AG04449 (cell line): ENCODE data around the gene ALDH1A2.

Experiments used
- CTCF ChIA-PET: fragments of 350-600 bp; formaldehyde crosslinking; extraction: SDS; loops from one replicate; lab custom pipeline; 2021; ENCODE audit warnings: antibody characterized with exemption; lab: Yijun Ruan, JAX
- POLR2A ChIA-PET: fragments of 400-600, 350-600 bp; formaldehyde crosslinking; extraction: SDS; loops from one replicate; lab custom pipeline; 2020; ENCODE audit warnings: antibody characterized with exemption, inconsistent platforms; lab: Yijun Ruan, JAX
- DNase-seq: peaks from one replicate; pipeline ENCODE4 v3.0.0-alpha.2; 2010; ENCODE audit warnings: low read depth, low spot score
- H3K4me3 ChIP-seq: 2 replicates; pipeline ENCODE4 v1.5.1; 2011; ENCODE audit warnings: low read depth, mild to moderate bottlenecking, control low read depth, low read length
- TF ChIP-seq, protein P1 (sequence below): IDR thresholded peaks from one replicate; pipeline ENCODE4 v1.5.1; 2011; ENCODE audit warnings: mild to moderate bottlenecking, moderate library complexity, low read length, control low read depth, inconsistent platforms; ENCODE audit not compliant: insufficient read depth; ENCODE audit errors: missing control alignments

ALDH1A2 gene

DNA sequence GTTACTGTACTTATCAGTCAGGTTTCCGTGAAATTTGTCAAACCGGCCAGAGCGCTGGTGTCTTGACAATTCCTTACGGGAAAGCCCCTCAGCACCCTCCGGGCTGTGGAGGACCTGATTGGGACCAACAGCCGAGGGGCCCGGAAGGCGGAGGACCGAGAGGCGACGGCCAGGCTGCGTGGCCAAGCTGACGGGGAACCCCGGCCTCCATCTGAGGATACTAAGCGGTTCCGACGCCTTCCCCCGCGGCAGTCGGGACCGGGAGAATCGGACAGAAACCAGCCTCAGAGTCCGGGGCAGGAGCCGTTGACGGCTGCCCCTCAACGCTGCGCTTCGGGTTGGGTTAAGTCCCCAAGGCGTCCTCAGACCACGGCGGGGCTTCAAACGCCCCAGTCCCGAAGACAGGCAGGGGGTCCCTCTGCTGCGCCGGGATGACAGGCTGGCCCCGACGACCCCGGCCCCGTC is 499 bp downstream of the ALDH1A2 start:
- no peak for DNase-seq
- H3K4me3 ChIP-seq, result no peak overlapping the region
- TF ChIP-seq, protein P1, sequence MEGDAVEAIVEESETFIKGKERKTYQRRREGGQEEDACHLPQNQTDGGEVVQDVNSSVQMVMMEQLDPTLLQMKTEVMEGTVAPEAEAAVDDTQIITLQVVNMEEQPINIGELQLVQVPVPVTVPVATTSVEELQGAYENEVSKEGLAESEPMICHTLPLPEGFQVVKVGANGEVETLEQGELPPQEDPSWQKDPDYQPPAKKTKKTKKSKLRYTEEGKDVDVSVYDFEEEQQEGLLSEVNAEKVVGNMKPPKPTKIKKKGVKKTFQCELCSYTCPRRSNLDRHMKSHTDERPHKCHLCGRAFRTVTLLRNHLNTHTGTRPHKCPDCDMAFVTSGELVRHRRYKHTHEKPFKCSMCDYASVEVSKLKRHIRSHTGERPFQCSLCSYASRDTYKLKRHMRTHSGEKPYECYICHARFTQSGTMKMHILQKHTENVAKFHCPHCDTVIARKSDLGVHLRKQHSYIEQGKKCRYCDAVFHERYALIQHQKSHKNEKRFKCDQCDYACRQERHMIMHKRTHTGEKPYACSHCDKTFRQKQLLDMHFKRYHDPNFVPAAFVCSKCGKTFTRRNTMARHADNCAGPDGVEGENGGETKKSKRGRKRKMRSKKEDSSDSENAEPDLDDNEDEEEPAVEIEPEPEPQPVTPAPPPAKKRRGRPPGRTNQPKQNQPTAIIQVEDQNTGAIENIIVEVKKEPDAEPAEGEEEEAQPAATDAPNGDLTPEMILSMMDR, result no peak
- ChIA-PET CTCF (interaction anchor here (1.8 to 10.9 kb wide), 5 partner anchors 199 to 319 kb away, joined by 5 to 240 read pairs (median 9); no protein-coding TSS in a partner anchor), POLR2A (no interaction called here)

- H3K4me3 ChIP-seq, result no peak overlapping the region
- TF ChIP-seq, protein P1, result no peak
- DNase-seq, result no peak
- ChIA-PET CTCF (interaction anchor here (0.8 to 10.9 kb wide), 7 partner anchors 8 to 504 kb away, joined by 3 to 240 read pairs (median 4); no protein-coding TSS in a partner anchor), POLR2A (no interaction called here)
These were observed 1.2 kb downstream of the ALDH1A2 start for GRCh38 chr15:58064082-58064979.

GRCh38 chr15:58063614-58064013 is 1.9 kb downstream of the ALDH1A2 start:
- POLR2A ChIA-PET, result interaction anchor here (0.5 kb wide), 1 partner anchor 456 kb away, joined by 3 read pairs; no protein-coding TSS in a partner anchor
- CTCF ChIA-PET, result interaction anchor here (0.8 to 10.9 kb wide), 7 partner anchors 9 to 504 kb away, joined by 3 to 240 read pairs (median 4); no protein-coding TSS in a partner anchor
- TF ChIP-seq, protein P1, result no peak
- DNase-seq, result no peak
- no peak overlapping the region for H3K4me3 ChIP-seq

- ChIA-PET CTCF (interaction anchor here (0.8 to 10.9 kb wide), 6 partner anchors 8 to 317 kb away, joined by 3 to 240 read pairs (median 6); no protein-coding TSS in a partner anchor), POLR2A (no interaction called here)
- H3K4me3 ChIP-seq, result no peak overlapping the region
- TF ChIP-seq, protein P1, result no peak
- DNase-seq, result no peak
These were observed 2.5 kb downstream of the ALDH1A2 start for GRCh38 chr15:58062983-58063382.

- no peak overlapping the region for H3K4me3 ChIP-seq
- DNase-seq, result no peak
- POLR2A ChIA-PET, result no interaction called here
- TF ChIP-seq, protein P1, result no peak
- CTCF ChIA-PET, result interaction anchor here (0.8 kb wide), 1 partner anchor 9 kb away, joined by 6 read pairs; no protein-coding TSS in a partner anchor
These were observed 3.3 kb downstream of the ALDH1A2 start for GRCh38 chr15:58062175-58062574.

- TF ChIP-seq, protein P1, result no peak
- POLR2A ChIA-PET, result no interaction called here
- no peak overlapping the region for H3K4me3 ChIP-seq
- CTCF ChIA-PET, result interaction anchor here (1.3 kb wide), 1 partner anchor 10 kb away, joined by 6 read pairs; no protein-coding TSS in a partner anchor
- DNase-seq, result no peak
These were observed 4.9 kb downstream of the ALDH1A2 start for GRCh38 chr15:58060575-58060974.
